SK-N-SH (cell line): Measurements from ENCODE around the gene GPRC5C. TPM values are rescaled to one million over a fixed set of nuclear protein-coding genes. Genes with fewer than 3 reads are reported as not detected.

Experiments used
- CTCF ChIA-PET: fragments of 300-600, 350-600 bp; formaldehyde crosslinking; extraction: SDS; loops from one replicate; lab custom pipeline; 2021; lab: Yijun Ruan, JAX
- POLR2A ChIA-PET: fragments of 350-600 bp; sonication (Branson Sonifier 250); formaldehyde crosslinking; extraction: SDS; loops from one replicate; lab custom pipeline; 2020; ENCODE audit warnings: antibody characterized with exemption, inconsistent platforms; lab: Yijun Ruan, JAX
- DNase-seq: peaks from one replicate; pipeline ENCODE4 v3.0.0; 2012
- H2AFZ ChIP-seq: fragments of 200-600 bp; sonication (generic); 2 replicates; pipeline ENCODE4 v1.8.1; 2016; ENCODE audit warnings: antibody characterized with exemption, mild to moderate bottlenecking, low read depth
- H3F3A ChIP-seq: fragments of 200-600 bp; sonication (generic); replicated peaks from 2 replicates; pipeline ENCODE3; 2016; ENCODE audit warnings: antibody characterized with exemption, mild to moderate bottlenecking; ENCODE audit not compliant: insufficient read depth
- H3K27ac ChIP-seq, 2 experiments: fragments of 200-500 bp in 1 of 2; fragments of 200-600 bp in 1 of 2; sonication (Bioruptor generic) in 1 of 2; sonication (generic), shearing (Covaris generic) in 1 of 2; 2 replicates each; pipeline versions ENCODE4 v1.5.1 to v1.6.1; 2014 to 2016; ENCODE audit warnings: low read depth in 2 of 2, inconsistent platforms in 1 of 2, low read length in 1 of 2, mild to moderate bottlenecking in 1 of 2, mixed read lengths in 1 of 2
- H3K27me3 ChIP-seq: fragments of 200-600 bp; sonication (generic), shearing (Covaris generic); 2 replicates; pipeline ENCODE4 v1.6.1; 2016; ENCODE audit warnings: mixed run types; ENCODE audit not compliant: insufficient read depth
- H3K36me3 ChIP-seq, 2 experiments: fragments of 200-500 bp in 1 of 2; fragments of 200-600 bp in 1 of 2; sonication (Bioruptor generic) in 1 of 2; sonication (generic) in 1 of 2; replicated peaks in 1 of 2; 2 replicates each; pipeline versions ENCODE3 to v1.5.1; 2014 to 2016; ENCODE audit warnings: low read length in 1 of 2, mild to moderate bottlenecking in 1 of 2; ENCODE audit not compliant: insufficient read depth in 2 of 2, control insufficient read depth in 1 of 2
- H3K4me1 ChIP-seq, 2 experiments: fragments of 200-500 bp in 1 of 2; fragments of 200-600 bp in 1 of 2; sonication (Bioruptor generic) in 1 of 2; sonication (generic), shearing (Covaris generic) in 1 of 2; 2 replicates each; pipeline versions ENCODE4 v1.5.1 to v1.6.1; 2014 to 2016; ENCODE audit warnings: low read depth in 1 of 2, low read length in 1 of 2, mixed run types in 1 of 2; ENCODE audit not compliant: insufficient read depth in 2 of 2, control insufficient read depth in 1 of 2
- H3K4me2 ChIP-seq: fragments of 200-600 bp; sonication (generic), shearing (Covaris generic); 2 replicates; pipeline ENCODE4 v1.6.1; 2017; ENCODE audit warnings: mixed run types
- H3K4me3 ChIP-seq, 2 experiments: fragments of 200-500 bp in 1 of 2; fragments of 200-600 bp in 1 of 2; sonication (Bioruptor generic) in 1 of 2; sonication (generic), shearing (Covaris generic) in 1 of 2; 2 replicates each; pipeline versions ENCODE4 v1.5.1 to v1.8.1; 2014 to 2016; ENCODE audit warnings: low read depth in 2 of 2, inconsistent platforms in 1 of 2, low read length in 1 of 2, mild to moderate bottlenecking in 1 of 2, mixed read lengths in 1 of 2, moderate library complexity in 1 of 2
- H3K79me2 ChIP-seq: fragments of 200-600 bp; sonication (generic); 2 replicates; pipeline ENCODE4 v1.8.1; 2017; ENCODE audit warnings: mild to moderate bottlenecking; ENCODE audit not compliant: insufficient read depth
- H3K9ac ChIP-seq: fragments of 200-600 bp; sonication (generic); 2 replicates; pipeline ENCODE4 v1.6.1; 2017; ENCODE audit warnings: mixed run types
- H3K9me2 ChIP-seq: fragments of 200-600 bp; sonication (generic); 2 replicates; pipeline ENCODE4 v1.6.1; 2017; ENCODE audit warnings: mixed run types
- H3K9me3 ChIP-seq: fragments of 200-600 bp; sonication (generic); 2 replicates; pipeline ENCODE4 v1.6.1; 2017; ENCODE audit warnings: mixed run types, mild to moderate bottlenecking, moderate library complexity
- H4K20me1 ChIP-seq: fragments of 200-600 bp; sonication (generic); 2 replicates; pipeline ENCODE4 v1.6.1; 2017; ENCODE audit warnings: mild to moderate bottlenecking, mixed run types; ENCODE audit not compliant: insufficient read depth
- ELF1 ChIP-seq: IDR thresholded peaks from 2 replicates; pipeline ENCODE4 v1.4.0; 2012
- FOXM1 ChIP-seq: IDR thresholded peaks from 2 replicates; pipeline ENCODE4 v1.4.0; 2012; ENCODE audit warnings: low read depth, mild to moderate bottlenecking
- GABPA ChIP-seq: IDR thresholded peaks from 2 replicates; pipeline ENCODE4 v1.4.0; 2012; ENCODE audit warnings: low read depth, mild to moderate bottlenecking
- NFIC ChIP-seq: IDR thresholded peaks from 2 replicates; pipeline ENCODE4 v1.4.0; 2012; ENCODE audit warnings: borderline replicate concordance
- POLR2AphosphoS5 ChIP-seq: IDR thresholded peaks from 2 replicates; pipeline ENCODE4 v1.6.1; 2012; ENCODE audit warnings: low read depth, low read length
- RAD21 ChIP-seq: IDR thresholded peaks from 2 replicates; pipeline ENCODE4 v1.6.1; 2012; ENCODE audit warnings: mild to moderate bottlenecking, low read length
- SMC3 ChIP-seq: IDR thresholded peaks from 2 replicates; pipeline ENCODE4 v1.6.1; 2012; ENCODE audit warnings: low read depth, low read length, improper control_type of control experiment
- YY1 ChIP-seq: IDR thresholded peaks from 2 replicates; pipeline ENCODE4 v1.4.0; 2012; ENCODE audit warnings: low read depth, mild to moderate bottlenecking
- WGBS: methylation state at CpG from one replicate; pipeline ENCODE4 v1.1.6; 2017; ENCODE audit warnings: low lambda C conversion rate; 5-methylcytosine and 5-hydroxymethylcytosine counted together
- polyA plus RNA-seq, 3 experiments: library from polyadenylated mRNA; depleted of rRNA; stranded (reverse); fragments of >200 nt; gene quantifications; 2 replicates each; pipeline ENCODE4 v1.2.3, GENCODE V29; 2012
- TF ChIP-seq, protein P1 (sequence below): fragments of 200-600 bp; sonication (generic); IDR thresholded peaks from 2 replicates; pipeline ENCODE4 v1.6.1; 2017; ENCODE audit warnings: antibody characterized with exemption, mild to moderate bottlenecking, moderate library complexity
- TF ChIP-seq, protein P2 (sequence below): IDR thresholded peaks from 2 replicates; pipeline ENCODE4 v1.6.1; 2012; ENCODE audit warnings: mild to moderate bottlenecking, low read depth, low read length, moderate library complexity
- TF ChIP-seq, protein P3 (sequence below): IDR thresholded peaks from 2 replicates; pipeline ENCODE4 v1.4.0; 2012; ENCODE audit warnings: low read depth, borderline replicate concordance

Gene GPRC5C
- polyA plus RNA-seq, 1 of the 3 experiments (the other 2 are of a cell fraction), result not detected

- WGBS, result 69% methylated on average over 7 of the region's 7 CpGs
- CTCF ChIA-PET, result interaction anchor here (0.9 kb wide), 1 partner anchor 32 kb away, joined by 4 read pairs; no protein-coding TSS in a partner anchor
- Histone ChIP-seq H3K4me1 (no peaks in the 10 kb centered on the region), H3K4me2 (no peak overlapping the region), H3K4me3 (no peak overlapping the region), H3F3A (no peaks in the 10 kb centered on the region), H2AFZ (no peak overlapping the region), H3K9me3 (no peaks in the 10 kb centered on the region), H3K36me3 (no peaks in the 10 kb centered on the region), H4K20me1 (no peaks in the 10 kb centered on the region), H3K27ac (no peak overlapping the region)
- POLR2A ChIA-PET, result no interaction called here
- no peak for DNase-seq
- no peak for TF ChIP-seq YY1
- TF ChIP-seq, protein P1, sequence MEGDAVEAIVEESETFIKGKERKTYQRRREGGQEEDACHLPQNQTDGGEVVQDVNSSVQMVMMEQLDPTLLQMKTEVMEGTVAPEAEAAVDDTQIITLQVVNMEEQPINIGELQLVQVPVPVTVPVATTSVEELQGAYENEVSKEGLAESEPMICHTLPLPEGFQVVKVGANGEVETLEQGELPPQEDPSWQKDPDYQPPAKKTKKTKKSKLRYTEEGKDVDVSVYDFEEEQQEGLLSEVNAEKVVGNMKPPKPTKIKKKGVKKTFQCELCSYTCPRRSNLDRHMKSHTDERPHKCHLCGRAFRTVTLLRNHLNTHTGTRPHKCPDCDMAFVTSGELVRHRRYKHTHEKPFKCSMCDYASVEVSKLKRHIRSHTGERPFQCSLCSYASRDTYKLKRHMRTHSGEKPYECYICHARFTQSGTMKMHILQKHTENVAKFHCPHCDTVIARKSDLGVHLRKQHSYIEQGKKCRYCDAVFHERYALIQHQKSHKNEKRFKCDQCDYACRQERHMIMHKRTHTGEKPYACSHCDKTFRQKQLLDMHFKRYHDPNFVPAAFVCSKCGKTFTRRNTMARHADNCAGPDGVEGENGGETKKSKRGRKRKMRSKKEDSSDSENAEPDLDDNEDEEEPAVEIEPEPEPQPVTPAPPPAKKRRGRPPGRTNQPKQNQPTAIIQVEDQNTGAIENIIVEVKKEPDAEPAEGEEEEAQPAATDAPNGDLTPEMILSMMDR, result no peak
- TF ChIP-seq SMC3, result no peak
- no peak for TF ChIP-seq RAD21
- no peak for TF ChIP-seq POLR2AphosphoS5
- TF ChIP-seq ELF1, result no peak
- TF ChIP-seq, protein P2, sequence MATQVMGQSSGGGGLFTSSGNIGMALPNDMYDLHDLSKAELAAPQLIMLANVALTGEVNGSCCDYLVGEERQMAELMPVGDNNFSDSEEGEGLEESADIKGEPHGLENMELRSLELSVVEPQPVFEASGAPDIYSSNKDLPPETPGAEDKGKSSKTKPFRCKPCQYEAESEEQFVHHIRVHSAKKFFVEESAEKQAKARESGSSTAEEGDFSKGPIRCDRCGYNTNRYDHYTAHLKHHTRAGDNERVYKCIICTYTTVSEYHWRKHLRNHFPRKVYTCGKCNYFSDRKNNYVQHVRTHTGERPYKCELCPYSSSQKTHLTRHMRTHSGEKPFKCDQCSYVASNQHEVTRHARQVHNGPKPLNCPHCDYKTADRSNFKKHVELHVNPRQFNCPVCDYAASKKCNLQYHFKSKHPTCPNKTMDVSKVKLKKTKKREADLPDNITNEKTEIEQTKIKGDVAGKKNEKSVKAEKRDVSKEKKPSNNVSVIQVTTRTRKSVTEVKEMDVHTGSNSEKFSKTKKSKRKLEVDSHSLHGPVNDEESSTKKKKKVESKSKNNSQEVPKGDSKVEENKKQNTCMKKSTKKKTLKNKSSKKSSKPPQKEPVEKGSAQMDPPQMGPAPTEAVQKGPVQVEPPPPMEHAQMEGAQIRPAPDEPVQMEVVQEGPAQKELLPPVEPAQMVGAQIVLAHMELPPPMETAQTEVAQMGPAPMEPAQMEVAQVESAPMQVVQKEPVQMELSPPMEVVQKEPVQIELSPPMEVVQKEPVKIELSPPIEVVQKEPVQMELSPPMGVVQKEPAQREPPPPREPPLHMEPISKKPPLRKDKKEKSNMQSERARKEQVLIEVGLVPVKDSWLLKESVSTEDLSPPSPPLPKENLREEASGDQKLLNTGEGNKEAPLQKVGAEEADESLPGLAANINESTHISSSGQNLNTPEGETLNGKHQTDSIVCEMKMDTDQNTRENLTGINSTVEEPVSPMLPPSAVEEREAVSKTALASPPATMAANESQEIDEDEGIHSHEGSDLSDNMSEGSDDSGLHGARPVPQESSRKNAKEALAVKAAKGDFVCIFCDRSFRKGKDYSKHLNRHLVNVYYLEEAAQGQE, result no peak
- TF ChIP-seq, protein P3, sequence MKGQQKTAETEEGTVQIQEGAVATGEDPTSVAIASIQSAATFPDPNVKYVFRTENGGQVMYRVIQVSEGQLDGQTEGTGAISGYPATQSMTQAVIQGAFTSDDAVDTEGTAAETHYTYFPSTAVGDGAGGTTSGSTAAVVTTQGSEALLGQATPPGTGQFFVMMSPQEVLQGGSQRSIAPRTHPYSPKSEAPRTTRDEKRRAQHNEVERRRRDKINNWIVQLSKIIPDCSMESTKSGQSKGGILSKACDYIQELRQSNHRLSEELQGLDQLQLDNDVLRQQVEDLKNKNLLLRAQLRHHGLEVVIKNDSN, result no peak
- TF ChIP-seq GABPA, result no peak
- no peak for TF ChIP-seq FOXM1
- no peak for TF ChIP-seq NFIC
- TF ChIP-seq, all 33 proteins: peak for 0
- Histone ChIP-seq H3K27me3 (no peaks in the 10 kb centered on the region), H3K9ac (no peak overlapping the region), H3K9me2 (no peaks in the 10 kb centered on the region), H3K79me2 (no peaks in the 10 kb centered on the region)
Observed at GRCh38 chr17:74464730-74465377, 33.0 kb downstream of the GPRC5C start.
